Measurements from ENCODE around the gene CACNA2D3. TPM values are rescaled to one million over a fixed set of nuclear protein-coding genes. Genes with fewer than 3 reads are reported as not detected.

Gene CACNA2D3
- total RNA-seq, 4 donors from 2014 or later, result 0.83 to 5.0 (median 2.5) TPM

- Histone ChIP-seq H3K9me3 (no peaks in the 10 kb centered on the region), H3K27ac (no peak overlapping the region), H3K27me3 (no peaks in the 10 kb centered on the region), H3K4me3 (no peak overlapping the region), H3K4me1 (no peaks in the 10 kb centered on the region), H3K36me3 (no peaks in the 10 kb centered on the region)
- TF ChIP-seq, protein P1, sequence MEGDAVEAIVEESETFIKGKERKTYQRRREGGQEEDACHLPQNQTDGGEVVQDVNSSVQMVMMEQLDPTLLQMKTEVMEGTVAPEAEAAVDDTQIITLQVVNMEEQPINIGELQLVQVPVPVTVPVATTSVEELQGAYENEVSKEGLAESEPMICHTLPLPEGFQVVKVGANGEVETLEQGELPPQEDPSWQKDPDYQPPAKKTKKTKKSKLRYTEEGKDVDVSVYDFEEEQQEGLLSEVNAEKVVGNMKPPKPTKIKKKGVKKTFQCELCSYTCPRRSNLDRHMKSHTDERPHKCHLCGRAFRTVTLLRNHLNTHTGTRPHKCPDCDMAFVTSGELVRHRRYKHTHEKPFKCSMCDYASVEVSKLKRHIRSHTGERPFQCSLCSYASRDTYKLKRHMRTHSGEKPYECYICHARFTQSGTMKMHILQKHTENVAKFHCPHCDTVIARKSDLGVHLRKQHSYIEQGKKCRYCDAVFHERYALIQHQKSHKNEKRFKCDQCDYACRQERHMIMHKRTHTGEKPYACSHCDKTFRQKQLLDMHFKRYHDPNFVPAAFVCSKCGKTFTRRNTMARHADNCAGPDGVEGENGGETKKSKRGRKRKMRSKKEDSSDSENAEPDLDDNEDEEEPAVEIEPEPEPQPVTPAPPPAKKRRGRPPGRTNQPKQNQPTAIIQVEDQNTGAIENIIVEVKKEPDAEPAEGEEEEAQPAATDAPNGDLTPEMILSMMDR (IDR thresholded peaks at IDR 0.05), result no peak
- no peak for TF ChIP-seq POLR2A (IDR thresholded peaks at IDR 0.05)
- DNase-seq, result no peak
- intact Hi-C loops (cut with DNase I; ENCODE audit: low total_unique reads), result no loop called here
Observed at GRCh38 chr3:54733106-54734006, 611.0 kb downstream of the CACNA2D3 start.

- DNase-seq, result no peak
- Histone ChIP-seq H3K36me3 (no peaks in the 10 kb centered on the region), H3K27me3 (no peaks in the 10 kb centered on the region), H3K27ac (no peak overlapping the region), H3K9me3 (no peaks in the 10 kb centered on the region), H3K4me1 (no peaks in the 10 kb centered on the region), H3K4me3 (no peak overlapping the region)
- intact Hi-C loops (cut with DNase I; ENCODE audit: low total_unique reads), result no loop called here
- TF ChIP-seq POLR2A (IDR thresholded peaks at IDR 0.05), result no peak
Observed at GRCh38 chr3:54736459-54736858, 614.1 kb downstream of the CACNA2D3 start.

DNA sequence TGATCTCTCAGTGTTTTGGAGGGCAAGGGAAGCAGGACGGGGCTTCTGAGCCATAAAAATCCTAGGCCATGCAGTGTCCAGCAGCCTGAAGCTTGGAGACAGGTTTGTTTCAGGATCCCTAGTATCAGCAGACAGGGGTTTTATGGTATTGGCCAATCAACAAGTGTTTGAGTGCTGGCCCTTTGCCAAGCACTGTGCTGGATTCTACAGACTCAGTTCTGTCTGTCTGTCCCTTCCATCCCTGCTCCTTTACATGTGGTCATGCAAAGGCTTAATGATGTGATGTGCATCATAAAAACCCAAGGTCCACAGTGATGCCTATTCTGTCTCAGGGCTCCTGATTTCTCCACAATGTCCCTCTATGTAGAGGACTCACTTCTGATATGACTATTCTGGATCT, 621.4 kb downstream of the CACNA2D3 start:
- no peak overlapping the region for H3K4me3 ChIP-seq
- H3K4me1 ChIP-seq, result no peaks in the 10 kb centered on the region
- DNase-seq, result no peak
- TF ChIP-seq, protein P1 (IDR thresholded peaks at IDR 0.05), result no peak
- no peak for TF ChIP-seq POLR2A (IDR thresholded peaks at IDR 0.05)
- no peaks in the 10 kb centered on the region for H3K9me3 ChIP-seq
- H3K36me3 ChIP-seq, result no peaks in the 10 kb centered on the region
- intact Hi-C loops (cut with DNase I; ENCODE audit: low total_unique reads), result no loop called here
- no peaks in the 10 kb centered on the region for H3K27me3 ChIP-seq
- H3K27ac ChIP-seq, result no peak overlapping the region

DNA sequence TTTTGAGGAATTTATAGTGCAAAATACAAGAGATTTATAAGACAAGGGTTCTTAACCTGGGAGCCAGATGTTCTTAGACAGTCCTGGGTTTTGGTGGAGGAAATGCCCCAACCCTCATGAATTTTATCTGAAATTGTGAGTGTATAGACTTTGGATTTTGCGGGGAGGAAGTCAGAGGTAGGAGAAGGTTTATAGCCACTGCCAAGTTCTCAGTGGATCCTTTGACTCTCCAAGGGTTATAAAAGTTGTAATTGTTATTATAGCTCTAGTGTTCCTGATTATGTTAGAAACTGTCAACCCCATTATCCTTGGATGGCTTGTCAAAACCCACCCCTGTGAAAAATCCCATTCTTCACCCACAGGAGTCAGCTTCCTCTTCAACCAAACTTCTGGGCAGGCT, 621.9 kb downstream of the CACNA2D3 start:
- Histone ChIP-seq H3K4me3 (no peak overlapping the region), H3K9me3 (no peaks in the 10 kb centered on the region), H3K36me3 (no peaks in the 10 kb centered on the region), H3K4me1 (no peaks in the 10 kb centered on the region), H3K27me3 (no peaks in the 10 kb centered on the region), H3K27ac (no peak overlapping the region)
- TF ChIP-seq POLR2A (IDR thresholded peaks at IDR 0.05), result no peak
- TF ChIP-seq, protein P1 (IDR thresholded peaks at IDR 0.05), result no peak
- intact Hi-C loops (cut with DNase I; ENCODE audit: low total_unique reads), result no loop called here
- DNase-seq, result no peak

DNA sequence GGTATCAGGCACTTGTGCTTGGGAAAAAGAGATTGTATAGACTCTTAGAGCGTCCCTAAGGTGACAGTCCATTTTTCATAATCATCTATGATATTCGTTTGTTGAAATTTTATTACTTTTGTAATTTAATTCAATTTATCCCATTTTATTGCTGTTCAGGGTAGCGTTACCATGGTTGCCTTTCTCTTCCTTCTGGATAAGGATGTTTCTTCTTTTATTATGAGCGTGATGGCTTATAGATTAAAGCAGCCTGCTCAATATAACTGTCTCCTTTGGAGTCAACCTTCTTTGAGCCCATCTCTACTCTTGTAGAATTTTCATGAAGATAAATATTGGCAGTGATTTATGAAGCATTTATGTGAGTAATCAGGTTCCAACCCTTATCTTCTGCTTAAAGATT, 623.5 kb downstream of the CACNA2D3 start:
- no peak for DNase-seq
- no peaks in the 10 kb centered on the region for H3K4me1 ChIP-seq
- intact Hi-C loops (cut with DNase I; ENCODE audit: low total_unique reads), result no loop called here
- H3K27me3 ChIP-seq, result no peaks in the 10 kb centered on the region
- no peak overlapping the region for H3K27ac ChIP-seq
- H3K36me3 ChIP-seq, result no peaks in the 10 kb centered on the region
- H3K9me3 ChIP-seq, result no peaks in the 10 kb centered on the region
- TF ChIP-seq, protein P1 (IDR thresholded peaks at IDR 0.05), result no peak
- TF ChIP-seq POLR2A (IDR thresholded peaks at IDR 0.05), result no peak
- H3K4me3 ChIP-seq, result no peak overlapping the region

Measured in uterus (tissue), 4 donors.